ENCODE data around the gene AMIGO2.
A peak's percentile ranks its signal among the peaks of the same experiment; 100 is the strongest.

Gene AMIGO2

GRCh38 chr12:47114481-47114892 lies 34.7 kb upstream of the AMIGO2 start:
- H2AFZ ChIP-seq (ENCODE audit: insufficient read depth, low read length, poor library complexity): no peak overlapping the region
- no peak overlapping the region for H3K9ac ChIP-seq (ENCODE audit: low read length)
- H3K79me1 ChIP-seq (ENCODE audit: low read length): no peaks in the 10 kb centered on the region
- H4K91ac ChIP-seq (ENCODE audit: low read depth, low read length): no peak overlapping the region
- no peak overlapping the region for H4K12ac ChIP-seq (ENCODE audit: low read depth, low read length)
- H2BK12ac ChIP-seq (ENCODE audit: low read length): no peak overlapping the region
- H2BK5ac ChIP-seq (ENCODE audit: low read depth, low read length, poor library complexity): no peak overlapping the region
- no peaks in the 10 kb centered on the region for H3K4me1 ChIP-seq (ENCODE audit: control insufficient read depth in 1 of 2, insufficient read depth in 2 of 2, low read length in 2 of 2)
- no peaks in the 10 kb centered on the region for H3K9me3 ChIP-seq (ENCODE audit: insufficient read depth, low read depth, low read length)
- H3K27me3 ChIP-seq (ENCODE audit: insufficient read depth, low read length): no peaks in the 10 kb centered on the region
- no peak overlapping the region for H3K23ac ChIP-seq (ENCODE audit: low read length)
- H3K4ac ChIP-seq (ENCODE audit: low read depth, low read length): no peak overlapping the region
- H2AK5ac ChIP-seq (ENCODE audit: low read length): no peak overlapping the region
- H3K36me3 ChIP-seq (ENCODE audit: control insufficient read depth in 1 of 2, insufficient read depth in 2 of 2, low read length in 2 of 2): no peaks in the 10 kb centered on the region
- H4K8ac ChIP-seq (ENCODE audit: low read depth, low read length): no peak overlapping the region
- H3K79me2 ChIP-seq (ENCODE audit: control insufficient read depth, insufficient read depth, low read length, poor library complexity): no peaks in the 10 kb centered on the region
- H3K27ac ChIP-seq (ENCODE audit: low read depth, low read length): no peak overlapping the region
- H3K4me2 ChIP-seq (ENCODE audit: low read length): no peak overlapping the region
- no peak overlapping the region for H3K4me3 ChIP-seq (ENCODE audit: low read depth, low read length)
- DNase-seq: no peak
- no peak overlapping the region for H3K14ac ChIP-seq (ENCODE audit: low read length)
- no peak overlapping the region for H3K18ac ChIP-seq (ENCODE audit: low read length)
- WGBS (ENCODE audit: extremely low coverage, insufficient coverage, insufficient read length): no CpG with 5 or more reads among the region's 5 CpGs
- no peak overlapping the region for H2BK120ac ChIP-seq (ENCODE audit: insufficient read depth, low read length, poor library complexity)

- H3K9me3 ChIP-seq (ENCODE audit: insufficient read depth, low read depth, low read length): no peaks in the 10 kb centered on the region
- no peak overlapping the region for H4K12ac ChIP-seq (ENCODE audit: low read depth, low read length)
- H4K8ac ChIP-seq (ENCODE audit: low read depth, low read length): no peak overlapping the region
- no peak overlapping the region for H2BK120ac ChIP-seq (ENCODE audit: insufficient read depth, low read length, poor library complexity)
- H3K4me2 ChIP-seq (ENCODE audit: low read length): no peak overlapping the region
- no peaks in the 10 kb centered on the region for H3K4me1 ChIP-seq (ENCODE audit: control insufficient read depth in 1 of 2, insufficient read depth in 2 of 2, low read length in 2 of 2)
- no peak overlapping the region for H4K91ac ChIP-seq (ENCODE audit: low read depth, low read length)
- H3K23ac ChIP-seq (ENCODE audit: low read length): no peak overlapping the region
- H3K18ac ChIP-seq (ENCODE audit: low read length): no peak overlapping the region
- no peak overlapping the region for H2BK5ac ChIP-seq (ENCODE audit: low read depth, low read length, poor library complexity)
- H3K27me3 ChIP-seq (ENCODE audit: insufficient read depth, low read length): no peaks in the 10 kb centered on the region
- no peak overlapping the region for H3K4me3 ChIP-seq (ENCODE audit: low read depth, low read length)
- no peak overlapping the region for H2AK5ac ChIP-seq (ENCODE audit: low read length)
- no peaks in the 10 kb centered on the region for H3K79me2 ChIP-seq (ENCODE audit: control insufficient read depth, insufficient read depth, low read length, poor library complexity)
- WGBS (ENCODE audit: extremely low coverage, insufficient coverage, insufficient read length): no CpG with 5 or more reads among the region's 2 CpGs
- H3K14ac ChIP-seq (ENCODE audit: low read length): no peak overlapping the region
- no peak overlapping the region for H3K27ac ChIP-seq (ENCODE audit: low read depth, low read length)
- H2AFZ ChIP-seq (ENCODE audit: insufficient read depth, low read length, poor library complexity): no peak overlapping the region
- H2BK12ac ChIP-seq (ENCODE audit: low read length): no peak overlapping the region
- H3K9ac ChIP-seq (ENCODE audit: low read length): no peak overlapping the region
- no peak for DNase-seq
- H3K4ac ChIP-seq (ENCODE audit: low read depth, low read length): no peak overlapping the region
- H3K36me3 ChIP-seq (ENCODE audit: control insufficient read depth in 1 of 2, insufficient read depth in 2 of 2, low read length in 2 of 2): no peaks in the 10 kb centered on the region
- no peaks in the 10 kb centered on the region for H3K79me1 ChIP-seq (ENCODE audit: low read length)
Measured at GRCh38 chr12:47112679-47113078, 32.9 kb upstream of the AMIGO2 start.

- no peaks in the 10 kb centered on the region for H3K79me1 ChIP-seq (ENCODE audit: low read length)
- no peak overlapping the region for H3K4ac ChIP-seq (ENCODE audit: low read depth, low read length)
- no peak overlapping the region for H3K4me2 ChIP-seq (ENCODE audit: low read length)
- no peaks in the 10 kb centered on the region for H3K36me3 ChIP-seq (ENCODE audit: control insufficient read depth in 1 of 2, insufficient read depth in 2 of 2, low read length in 2 of 2)
- no peak overlapping the region for H4K91ac ChIP-seq (ENCODE audit: low read depth, low read length)
- WGBS (ENCODE audit: extremely low coverage, insufficient coverage, insufficient read length): no CpG with 5 or more reads among the region's 6 CpGs
- no peak overlapping the region for H3K4me3 ChIP-seq (ENCODE audit: low read depth, low read length)
- no peak overlapping the region for H2BK12ac ChIP-seq (ENCODE audit: low read length)
- H3K79me2 ChIP-seq (ENCODE audit: control insufficient read depth, insufficient read depth, low read length, poor library complexity): no peaks in the 10 kb centered on the region
- H2BK5ac ChIP-seq (ENCODE audit: low read depth, low read length, poor library complexity): no peak overlapping the region
- H3K23ac ChIP-seq (ENCODE audit: low read length): no peak overlapping the region
- no peak overlapping the region for H2BK120ac ChIP-seq (ENCODE audit: insufficient read depth, low read length, poor library complexity)
- H2AK5ac ChIP-seq (ENCODE audit: low read length): no peak overlapping the region
- no peak overlapping the region for H3K27ac ChIP-seq (ENCODE audit: low read depth, low read length)
- DNase-seq: no peak
- H3K4me1 ChIP-seq (ENCODE audit: control insufficient read depth in 1 of 2, insufficient read depth in 2 of 2, low read length in 2 of 2): no peaks in the 10 kb centered on the region
- H2AFZ ChIP-seq (ENCODE audit: insufficient read depth, low read length, poor library complexity): no peak overlapping the region
- no peak overlapping the region for H4K12ac ChIP-seq (ENCODE audit: low read depth, low read length)
- peak overlapping the region; percentile 70 for H3K9ac ChIP-seq (ENCODE audit: low read length)
- H3K27me3 ChIP-seq (ENCODE audit: insufficient read depth, low read length): no peaks in the 10 kb centered on the region
- H3K18ac ChIP-seq (ENCODE audit: low read length): no peak overlapping the region
- no peak overlapping the region for H3K14ac ChIP-seq (ENCODE audit: low read length)
- H4K8ac ChIP-seq (ENCODE audit: low read depth, low read length): no peak overlapping the region
- no peaks in the 10 kb centered on the region for H3K9me3 ChIP-seq (ENCODE audit: insufficient read depth, low read depth, low read length)
Measured at GRCh38 chr12:47111854-47112253, 32.1 kb upstream of the AMIGO2 start.

GRCh38 chr12:47111392-47111778 lies 31.6 kb upstream of the AMIGO2 start:
- H4K91ac ChIP-seq (ENCODE audit: low read depth, low read length): no peak overlapping the region
- no peak overlapping the region for H3K14ac ChIP-seq (ENCODE audit: low read length)
- DNase-seq: no peak
- H2BK120ac ChIP-seq (ENCODE audit: insufficient read depth, low read length, poor library complexity): no peak overlapping the region
- no peaks in the 10 kb centered on the region for H3K27me3 ChIP-seq (ENCODE audit: insufficient read depth, low read length)
- H3K79me1 ChIP-seq (ENCODE audit: low read length): no peaks in the 10 kb centered on the region
- no peak overlapping the region for H3K18ac ChIP-seq (ENCODE audit: low read length)
- no peaks in the 10 kb centered on the region for H3K36me3 ChIP-seq (ENCODE audit: control insufficient read depth in 1 of 2, insufficient read depth in 2 of 2, low read length in 2 of 2)
- no peaks in the 10 kb centered on the region for H3K4me1 ChIP-seq (ENCODE audit: control insufficient read depth in 1 of 2, insufficient read depth in 2 of 2, low read length in 2 of 2)
- H3K4me3 ChIP-seq (ENCODE audit: low read depth, low read length): no peak overlapping the region
- H3K9ac ChIP-seq (ENCODE audit: low read length): no peak overlapping the region
- H4K8ac ChIP-seq (ENCODE audit: low read depth, low read length): no peak overlapping the region
- H3K9me3 ChIP-seq (ENCODE audit: insufficient read depth, low read depth, low read length): no peaks in the 10 kb centered on the region
- no peak overlapping the region for H2AK5ac ChIP-seq (ENCODE audit: low read length)
- H2BK12ac ChIP-seq (ENCODE audit: low read length): no peak overlapping the region
- no peak overlapping the region for H2BK5ac ChIP-seq (ENCODE audit: low read depth, low read length, poor library complexity)
- no peak overlapping the region for H4K12ac ChIP-seq (ENCODE audit: low read depth, low read length)
- H3K79me2 ChIP-seq (ENCODE audit: control insufficient read depth, insufficient read depth, low read length, poor library complexity): no peaks in the 10 kb centered on the region
- WGBS (ENCODE audit: extremely low coverage, insufficient coverage, insufficient read length): 100% methylated on average over 2 of the region's 2 CpGs
- no peak overlapping the region for H3K4me2 ChIP-seq (ENCODE audit: low read length)
- no peak overlapping the region for H3K4ac ChIP-seq (ENCODE audit: low read depth, low read length)
- H2AFZ ChIP-seq (ENCODE audit: insufficient read depth, low read length, poor library complexity): no peak overlapping the region
- no peak overlapping the region for H3K27ac ChIP-seq (ENCODE audit: low read depth, low read length)
- H3K23ac ChIP-seq (ENCODE audit: low read length): no peak overlapping the region

Measured in trophoblast cell (in vitro differentiated cells and primary cell).